ENCODE measurements around the gene TMEM131.
A peak's percentile ranks its signal among the peaks of the same experiment; 100 is the strongest.
"Not testable (repeated sequence)": the region's sequence is repeated elsewhere in the genome, so short reads cannot be mapped to it uniquely, and the experiment has no call there.

Gene TMEM131

DNA sequence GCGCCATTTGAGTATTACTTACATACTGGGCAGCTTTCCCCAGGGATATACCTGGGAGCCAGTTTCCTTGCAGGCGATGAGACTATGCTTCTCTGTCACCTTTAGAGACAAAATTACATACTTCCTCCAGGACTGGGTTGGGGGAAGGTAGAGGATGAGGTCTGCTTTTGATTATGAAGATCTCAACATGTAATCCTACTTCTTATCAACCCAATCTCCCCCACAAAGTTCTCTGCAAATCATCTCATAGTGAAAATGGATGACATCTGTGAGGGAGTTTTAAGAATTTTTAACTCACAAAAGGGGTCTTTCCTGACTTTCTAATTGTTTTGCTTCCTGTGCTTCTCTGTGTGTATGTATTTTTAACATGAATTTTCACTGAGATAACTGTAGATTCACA is 81.9 kb downstream of the TMEM131 start:
- no peak for DNase-seq (ENCODE audit: low spot score)

- DNase-seq (ENCODE audit: low spot score), result no peak
Observed at GRCh38 chr2:97911922-97912575, 83.7 kb downstream of the TMEM131 start.

DNA sequence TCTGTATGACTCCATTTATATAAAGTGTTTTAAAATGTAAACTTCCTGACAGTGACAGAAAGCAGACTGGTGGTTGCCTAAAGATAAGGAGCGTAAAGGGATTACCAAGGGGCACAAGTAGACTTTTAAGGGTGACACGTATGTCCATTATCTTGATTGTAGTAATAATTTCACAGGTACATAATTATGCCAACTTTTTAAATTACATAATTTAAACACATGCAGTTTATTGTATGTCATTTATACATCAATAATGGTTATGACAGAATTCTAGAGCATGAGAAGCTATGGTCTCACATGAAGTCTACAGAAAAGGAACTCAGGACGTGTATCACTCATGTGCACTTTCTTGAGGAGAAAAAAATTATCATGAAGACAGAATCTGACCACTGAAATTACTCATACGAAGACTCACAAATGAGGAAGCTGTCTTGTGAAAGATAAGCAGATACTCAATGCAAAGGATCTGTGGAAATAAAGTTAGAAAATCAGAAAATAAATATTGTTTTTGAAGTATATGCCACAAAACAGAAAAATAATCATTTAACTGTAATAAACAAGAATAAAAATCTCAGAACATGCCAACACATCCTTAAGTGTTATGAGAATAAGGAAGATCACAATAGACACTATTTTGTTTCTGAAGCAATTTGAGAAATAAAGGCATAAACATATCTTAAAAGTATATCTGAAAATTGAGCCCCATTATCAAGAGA is 84.4 kb downstream of the TMEM131 start:
- DNase-seq (ENCODE audit: low spot score), result no peak

DNA sequence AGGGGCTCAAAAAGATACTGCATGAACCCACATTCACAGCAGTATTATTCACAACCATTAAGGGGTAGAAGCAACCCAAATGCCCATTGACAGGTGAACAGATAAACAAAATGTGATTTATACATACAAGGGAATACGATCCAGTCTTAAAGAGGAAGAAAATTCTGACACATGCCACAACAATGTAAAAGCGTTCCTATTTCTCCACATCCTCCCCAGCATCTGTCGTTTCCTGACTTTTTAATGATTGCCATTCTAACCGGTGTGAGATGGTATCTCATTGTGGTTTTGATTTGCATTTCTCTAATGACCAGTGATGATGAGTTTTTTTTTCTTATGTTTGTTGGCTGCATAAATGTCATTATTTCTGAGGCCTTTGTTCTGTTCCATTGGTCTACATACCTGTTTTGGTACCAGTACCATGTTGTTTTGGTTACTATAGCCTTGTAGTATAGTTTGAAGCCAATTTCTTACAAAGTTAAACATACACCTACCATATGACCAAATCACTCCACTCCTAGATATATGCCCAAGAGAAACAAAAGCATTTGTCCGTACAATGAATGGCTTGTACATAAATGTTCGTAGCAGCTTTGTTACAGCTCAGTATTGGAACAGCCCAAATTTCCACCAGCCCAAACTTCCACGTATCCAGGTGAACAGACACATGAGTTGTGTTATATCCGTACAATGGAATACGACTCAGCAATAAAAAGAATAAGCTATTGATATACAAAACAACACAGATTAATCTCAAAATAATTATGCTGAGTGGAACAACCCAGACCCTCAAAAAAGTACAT is 85.1 kb downstream of the TMEM131 start:
- no peak for DNase-seq (ENCODE audit: low spot score)

DNA sequence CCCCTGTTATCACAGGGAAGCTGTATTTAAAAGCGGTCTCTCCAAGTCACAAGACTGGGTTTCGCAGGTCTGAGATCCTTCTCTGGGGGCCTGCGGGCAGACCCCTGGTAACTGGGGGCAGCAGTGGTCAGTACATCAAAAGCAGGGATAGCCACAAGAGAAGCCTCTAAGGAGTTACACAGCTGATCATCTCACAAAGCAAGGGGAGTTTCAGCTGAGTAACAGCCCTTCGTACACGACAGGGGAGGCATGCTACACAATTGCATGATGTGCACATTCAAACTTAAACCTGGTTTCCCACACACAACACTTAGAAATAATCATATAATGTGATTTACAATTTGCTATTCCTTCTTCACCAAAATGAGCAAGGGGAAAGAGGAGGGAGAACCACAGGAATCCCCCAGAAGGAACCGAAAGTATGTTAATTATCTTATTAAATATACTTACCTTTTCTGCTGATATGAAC is 87.5 kb downstream of the TMEM131 start:
- no peak for DNase-seq (ENCODE audit: low spot score)

GRCh38 chr2:97907369-97908100 is 88.2 kb downstream of the TMEM131 start:
- no peak for DNase-seq (ENCODE audit: low spot score)

- no peak for DNase-seq (ENCODE audit: low spot score)
Observed at GRCh38 chr2:97906307-97906706, 89.4 kb downstream of the TMEM131 start.

DNA sequence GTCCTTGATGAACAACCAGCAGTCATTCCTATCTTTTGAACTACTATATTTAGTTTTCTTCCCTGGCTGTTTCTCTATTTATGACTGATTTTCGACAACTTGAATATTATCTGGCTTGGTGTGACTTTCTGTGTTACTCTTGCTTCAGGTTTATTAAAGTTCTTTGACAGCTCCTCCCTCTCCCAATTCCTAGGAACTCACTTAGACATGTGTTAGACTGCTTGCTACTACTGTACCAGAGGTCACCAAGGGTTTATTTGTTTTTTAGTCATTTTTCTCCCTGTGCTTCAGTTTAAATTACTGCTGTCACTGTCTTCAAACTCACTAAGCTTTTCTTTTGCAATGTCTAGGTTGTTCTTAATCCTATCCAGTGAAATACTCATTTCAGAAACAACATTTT is 90.5 kb downstream of the TMEM131 start:
- DNase-seq (ENCODE audit: low spot score), result no peak

DNA sequence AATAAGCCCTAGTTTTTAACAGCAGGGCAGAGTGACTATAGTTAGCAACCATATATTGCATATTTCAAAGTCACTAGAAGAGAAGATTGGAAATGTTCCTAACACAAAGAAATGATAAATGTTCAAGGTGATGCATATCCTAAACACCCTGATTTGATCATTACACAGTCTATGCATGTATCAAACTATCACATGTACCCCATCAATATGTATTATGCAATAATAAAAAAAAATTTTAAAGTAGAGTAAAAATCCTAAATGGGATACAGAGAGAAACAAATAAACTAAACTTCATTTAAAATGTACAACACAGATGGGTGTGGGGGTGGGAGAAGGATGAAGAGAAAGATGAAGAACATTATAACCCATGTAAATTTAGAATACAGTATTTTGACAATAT is 93.9 kb downstream of the TMEM131 start:
- DNase-seq (ENCODE audit: low spot score), result no peak

DNA sequence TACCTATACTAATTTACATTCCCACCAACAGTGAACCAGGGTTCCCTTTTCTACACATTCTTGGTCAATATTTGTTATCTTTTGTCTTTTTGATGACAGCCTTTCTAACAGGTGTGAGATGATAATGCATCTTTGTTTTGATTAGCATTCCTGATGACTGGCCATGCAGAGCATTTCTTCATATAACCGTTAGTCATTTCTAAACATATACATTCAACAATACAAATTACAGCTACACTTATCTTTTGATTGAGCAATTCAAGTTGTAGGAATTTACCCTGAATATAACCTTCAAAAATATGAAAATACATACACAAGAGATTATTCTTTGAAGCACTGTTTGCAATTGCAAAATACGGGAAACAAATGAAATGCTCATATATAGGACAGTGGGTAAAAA is 94.9 kb downstream of the TMEM131 start:
- DNase-seq (ENCODE audit: low spot score), result no peak

- DNase-seq (ENCODE audit: low spot score), result not testable (repeated sequence)
Observed at GRCh38 chr2:97893042-97893441, 102.7 kb downstream of the TMEM131 start.

- no peak for DNase-seq (ENCODE audit: low spot score)
Observed at GRCh38 chr2:97891611-97892010, 104.1 kb downstream of the TMEM131 start.

DNA sequence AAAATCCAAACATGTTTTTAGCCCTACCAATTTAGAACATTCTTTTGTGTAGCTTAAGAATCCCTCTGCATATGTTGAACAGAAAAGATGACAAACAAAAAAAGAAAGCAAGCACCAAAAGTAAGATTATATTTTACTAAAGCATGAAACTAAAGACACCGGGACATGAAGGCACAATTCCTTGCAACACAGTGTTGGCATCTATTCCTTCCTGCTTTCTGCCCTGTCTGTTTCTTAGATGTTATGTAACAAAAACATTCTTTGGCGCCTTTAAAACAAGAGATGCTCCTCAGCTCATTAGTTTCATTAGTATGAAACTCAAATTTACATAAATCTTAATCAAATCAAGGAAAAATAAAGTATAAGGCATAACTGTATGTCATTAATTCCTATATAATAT is 106.6 kb downstream of the TMEM131 start:
- DNase-seq (ENCODE audit: low spot score), result no peak

DNA sequence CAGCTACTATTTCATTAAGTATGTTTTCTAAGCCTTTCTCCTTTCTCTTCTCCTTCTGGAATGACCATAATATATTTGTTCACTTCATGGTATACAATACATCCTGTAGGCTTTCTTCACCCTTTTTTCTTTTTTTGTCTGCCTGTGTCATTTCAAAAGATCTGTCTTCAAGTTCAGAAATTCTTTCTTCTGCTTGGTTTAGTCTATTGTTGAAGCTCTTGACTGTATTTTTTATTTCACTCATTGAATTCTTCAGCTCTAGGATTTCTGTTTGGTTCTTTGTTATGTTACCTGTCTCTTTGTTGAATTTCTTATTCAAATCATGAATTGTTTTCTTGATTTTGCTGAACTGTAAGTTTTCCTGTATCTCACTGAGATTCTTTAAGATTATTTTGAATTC is 109.9 kb downstream of the TMEM131 start:
- DNase-seq (ENCODE audit: low spot score), result no peak

DNA sequence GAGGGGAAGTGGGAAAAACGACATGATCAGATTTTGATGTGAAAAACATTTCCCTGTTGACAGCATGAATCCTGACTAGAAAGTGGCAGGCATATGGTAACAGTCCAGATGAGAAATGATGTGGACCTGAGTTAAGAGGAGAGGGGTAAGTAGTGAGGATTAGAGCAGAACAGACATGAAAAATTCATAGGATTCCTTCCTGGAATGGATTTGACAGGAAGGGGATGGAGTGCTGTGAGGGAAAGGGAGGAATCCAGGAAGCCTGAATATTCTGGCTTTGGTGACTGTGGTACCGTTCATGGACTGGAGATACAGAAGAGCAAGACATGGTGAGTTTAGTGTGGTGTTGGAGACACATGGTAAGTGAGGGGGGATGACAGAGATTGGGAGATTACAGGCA is 115.4 kb downstream of the TMEM131 start:
- no peak for DNase-seq (ENCODE audit: low spot score)

- DNase-seq (ENCODE audit: low spot score), result no peak
Observed at GRCh38 chr2:97878865-97879264, 116.9 kb downstream of the TMEM131 start.

GRCh38 chr2:97878317-97878716 is 117.4 kb downstream of the TMEM131 start:
- not testable (repeated sequence) for DNase-seq (ENCODE audit: low spot score)

GRCh38 chr2:97871096-97871780 is 124.5 kb downstream of the TMEM131 start:
- no peak for DNase-seq (ENCODE audit: low spot score)

- peak; percentile 45 for DNase-seq (ENCODE audit: low spot score)
Observed at GRCh38 chr2:97870396-97870843, 125.3 kb downstream of the TMEM131 start.

DNA sequence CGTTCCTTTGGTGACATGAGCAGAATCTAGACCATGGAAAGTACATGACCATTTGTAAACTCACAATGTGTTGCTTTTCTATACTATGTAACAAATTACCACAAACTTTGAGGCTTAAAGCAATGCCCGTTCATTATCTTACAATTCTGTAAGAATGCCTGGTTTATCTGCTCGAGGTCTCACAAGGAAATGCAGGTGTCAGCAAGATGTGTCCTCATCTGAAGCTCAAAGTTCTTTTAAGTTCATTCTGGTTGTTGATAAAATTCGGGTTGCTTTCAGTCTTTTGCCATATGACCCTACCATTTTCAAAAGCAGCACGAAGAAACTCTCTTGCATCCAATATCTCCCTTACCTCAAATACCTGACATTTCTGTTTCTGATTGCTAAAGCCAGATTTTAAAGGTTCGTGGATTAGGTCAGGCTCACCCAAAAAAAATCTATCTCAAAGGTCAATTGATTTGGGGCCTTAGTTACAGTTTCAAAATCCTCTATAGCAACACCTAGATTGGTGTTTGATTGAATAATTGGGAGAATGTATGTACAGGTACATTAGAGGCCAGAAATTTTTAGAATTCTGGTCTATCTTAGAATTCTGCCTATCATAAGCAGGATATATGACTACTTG is 125.9 kb downstream of the TMEM131 start:
- no peak for DNase-seq (ENCODE audit: low spot score)
